H54 (cell line): Measurements from ENCODE around the gene PANX2.

Experiments
- DNase-seq: peaks from one replicate; pipeline ENCODE4 v3.0.0; 2011; ENCODE audit warnings: low spot score, mixed read lengths; ENCODE audit not compliant: insufficient read length
- FAIRE-seq: peaks from 3 replicates; lab custom pipeline; 2011; peaks lifted over from hg19 to GRCh38; lab: Jason Lieb, UNC
- POLR2A ChIP-seq: IDR thresholded peaks from 2 replicates; pipeline ENCODE4 v1.6.1; 2011; ENCODE audit warnings: low read depth, mild to moderate bottlenecking, low read length

PANX2 gene

GRCh38 chr22:50189184-50189848 lies 18.8 kb downstream of the PANX2 start:
- TF ChIP-seq POLR2A: no peak
- FAIRE-seq (no peak), DNase-seq (no peak)

GRCh38 chr22:50189849-50190181 lies 19.3 kb downstream of the PANX2 start:
- FAIRE-seq (no peak), DNase-seq (no peak)
- no peak for TF ChIP-seq POLR2A

- FAIRE-seq: no peak
- no peak for DNase-seq
- TF ChIP-seq POLR2A: no peak
Measured at GRCh38 chr22:50190182-50190940, 19.8 kb downstream of the PANX2 start.

GRCh38 chr22:50190941-50191741 lies 20.6 kb downstream of the PANX2 start:
- FAIRE-seq (no peak), DNase-seq (no peak)
- TF ChIP-seq POLR2A: no peak

GRCh38 chr22:50192436-50193204 lies 22.1 kb downstream of the PANX2 start:
- no peak for FAIRE-seq
- DNase-seq: no peak
- TF ChIP-seq POLR2A: no peak

GRCh38 chr22:50193621-50194020 lies 23.1 kb downstream of the PANX2 start:
- FAIRE-seq (no peak), DNase-seq (no peak)
- no peak for TF ChIP-seq POLR2A

GRCh38 chr22:50194037-50194805 lies 23.7 kb downstream of the PANX2 start:
- FAIRE-seq (no peak), DNase-seq (no peak)
- TF ChIP-seq POLR2A: no peak

GRCh38 chr22:50196256-50196655 lies 25.7 kb downstream of the PANX2 start:
- no peak for FAIRE-seq
- DNase-seq: no peak
- TF ChIP-seq POLR2A: no peak

- no peak for FAIRE-seq
- no peak for DNase-seq
- no peak for TF ChIP-seq POLR2A
Measured at GRCh38 chr22:50197000-50197800, 26.7 kb downstream of the PANX2 start.

- FAIRE-seq (no peak), DNase-seq (no peak)
- no peak for TF ChIP-seq POLR2A
Measured at GRCh38 chr22:50197856-50198623, 27.5 kb downstream of the PANX2 start.

- TF ChIP-seq POLR2A: no peak
- DNase-seq: no peak
- no peak for FAIRE-seq
Measured at GRCh38 chr22:50198624-50199017, 28.1 kb downstream of the PANX2 start.
